NOMO-1 treated with DMSO at 0.1 percent for 48 hours (cell line): ENCODE measurements around the gene ELF1.
A peak's percentile ranks its signal among the peaks of the same experiment; 100 is the strongest.

ENCODE experiments used
- DNase-seq: peaks from one replicate; lab custom pipeline; 2025; ENCODE audit not compliant: unreplicated experiment; lab: John Stamatoyannopoulos, UW

The ELF1 gene

DNA sequence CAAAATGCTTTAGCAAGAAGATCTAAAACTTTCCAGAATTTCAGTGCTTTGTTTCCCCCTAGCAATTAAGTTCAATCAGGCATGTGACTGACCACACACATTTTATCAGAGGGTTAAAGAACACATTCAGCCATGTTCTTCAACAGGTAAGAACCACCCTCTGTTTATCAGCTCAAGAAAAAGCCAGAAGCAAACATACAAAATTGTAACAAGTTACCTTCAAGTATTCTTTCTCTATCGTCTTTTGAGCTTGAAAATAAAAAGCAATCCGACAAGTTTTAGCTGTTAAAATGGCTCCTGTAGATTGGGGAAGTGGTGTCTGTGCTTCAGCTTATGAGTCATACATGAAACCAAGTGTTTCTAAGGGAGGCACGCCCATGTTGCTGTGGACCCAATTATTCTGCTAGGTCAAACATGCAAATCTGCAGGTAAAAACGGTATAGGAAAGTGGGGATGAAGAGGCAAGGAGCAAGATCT is at the start of gene ELF1:
Gene ELF1, minus strand, starts transcription at position 306 of the 477 bp plus-strand sequence. CDS start 37,262 bp downstream, outside the sequence.
- peak; percentile 93 for DNase-seq

DNA sequence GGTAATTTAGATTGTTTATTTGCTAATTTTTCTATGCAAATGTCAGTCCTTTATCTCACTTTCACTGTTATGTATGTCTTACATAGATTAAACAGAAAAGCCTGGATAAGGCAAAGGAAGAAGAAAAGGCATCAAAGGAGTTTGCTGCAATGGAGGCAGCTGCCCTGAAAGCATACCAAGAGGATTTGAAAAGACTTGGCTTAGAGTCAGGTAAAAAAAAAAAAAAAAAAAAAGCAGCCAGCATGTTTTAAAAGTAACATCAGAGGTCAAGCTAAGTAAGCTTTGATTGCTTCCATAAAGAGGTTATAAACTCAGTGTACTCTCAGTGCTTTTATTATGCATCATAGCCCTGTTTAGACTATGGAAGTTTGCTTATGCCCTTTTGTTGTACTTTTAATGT is 46.0 kb upstream of the ELF1 start:
- DNase-seq, result no peak

- DNase-seq, result no peak
These were observed 45.4 kb upstream of the ELF1 start for GRCh38 chr13:41064493-41064892.

GRCh38 chr13:41061914-41062837 is 43.1 kb upstream of the ELF1 start:
- DNase-seq, result peak; percentile 68

DNA sequence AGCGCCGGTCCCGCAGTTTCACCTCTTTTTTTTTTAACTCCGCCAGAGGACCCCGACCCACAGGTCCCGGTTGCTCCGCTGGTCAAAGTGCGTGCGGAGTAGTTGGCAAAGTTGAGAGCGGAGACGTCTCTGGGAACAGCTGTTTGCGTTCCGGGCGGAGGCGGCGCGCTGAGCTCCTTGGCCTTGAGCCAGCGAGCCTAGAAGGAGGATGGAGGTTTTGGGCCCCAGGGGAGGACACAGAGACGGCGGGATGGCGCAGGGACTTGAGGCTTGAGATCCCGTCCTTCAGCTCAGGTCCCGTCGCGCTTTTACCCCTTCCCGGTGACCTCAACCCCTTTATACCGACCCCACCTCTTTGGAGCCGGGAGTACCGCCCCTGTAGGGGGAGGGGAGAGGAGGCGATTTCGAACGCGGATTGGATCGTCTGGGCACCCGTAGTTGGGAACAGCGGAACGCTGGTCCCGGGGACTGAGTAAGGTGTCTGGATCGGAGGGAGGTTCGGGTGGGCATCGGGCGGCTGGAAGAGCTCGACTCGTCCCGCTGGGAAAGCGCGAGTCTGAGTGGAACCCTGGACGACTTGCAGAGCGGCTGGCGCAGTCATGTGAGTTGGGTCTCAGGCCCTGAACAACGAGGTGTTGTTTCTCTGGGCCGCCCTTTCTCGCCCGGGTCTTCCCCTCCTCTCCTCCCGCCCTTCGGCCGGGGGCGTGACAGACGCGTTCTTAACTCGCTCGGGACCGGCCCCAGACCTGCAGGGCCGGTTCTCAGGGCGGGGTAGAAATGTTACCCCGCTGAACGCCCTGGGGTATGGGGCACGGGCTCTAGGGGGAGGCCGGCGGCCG is 42.2 kb upstream of the ELF1 start, which contains the start of gene WBP4:
Gene WBP4, plus strand, starts transcription at position 435 of the 839 bp plus-strand sequence. Its CDS starts 165 bp downstream, at position 600.
- DNase-seq, result peak; percentile 94

GRCh38 chr13:41060724-41061074 is 41.6 kb upstream of the ELF1 start:
- DNase-seq, result peak; percentile 67

- peak; percentile 84 for DNase-seq
These were observed 41.1 kb upstream of the ELF1 start for GRCh38 chr13:41060082-41060723.

DNA sequence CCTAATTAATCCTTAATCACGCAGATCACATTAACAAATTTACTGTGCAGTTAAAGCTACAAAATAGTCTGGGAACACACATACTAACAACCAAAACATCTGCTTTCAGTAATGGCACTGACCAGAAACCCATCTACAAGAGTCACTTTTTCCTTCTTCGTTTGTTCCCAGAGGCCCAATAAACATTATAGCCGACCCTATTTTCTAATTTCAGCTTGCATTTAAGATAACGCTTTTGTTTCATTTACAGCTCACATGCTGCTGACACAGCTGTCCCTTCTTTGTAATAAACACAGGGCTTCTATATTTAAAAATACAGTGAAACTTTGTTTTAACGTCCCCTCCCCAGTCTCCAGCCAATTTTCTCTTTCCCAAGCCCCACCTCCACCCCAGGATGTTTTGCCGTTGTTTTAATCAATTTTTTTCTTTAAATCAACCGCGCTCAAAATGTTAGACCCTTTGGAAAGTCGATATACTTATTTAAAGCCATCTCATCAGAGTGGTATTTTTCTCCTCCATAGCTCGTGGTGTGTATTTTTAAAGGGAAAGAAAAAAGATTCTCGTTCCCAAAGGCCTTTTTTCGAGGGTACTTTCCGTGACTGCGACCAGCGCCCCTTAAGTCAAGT is 40.5 kb upstream of the ELF1 start:
- DNase-seq, result no peak

DNA sequence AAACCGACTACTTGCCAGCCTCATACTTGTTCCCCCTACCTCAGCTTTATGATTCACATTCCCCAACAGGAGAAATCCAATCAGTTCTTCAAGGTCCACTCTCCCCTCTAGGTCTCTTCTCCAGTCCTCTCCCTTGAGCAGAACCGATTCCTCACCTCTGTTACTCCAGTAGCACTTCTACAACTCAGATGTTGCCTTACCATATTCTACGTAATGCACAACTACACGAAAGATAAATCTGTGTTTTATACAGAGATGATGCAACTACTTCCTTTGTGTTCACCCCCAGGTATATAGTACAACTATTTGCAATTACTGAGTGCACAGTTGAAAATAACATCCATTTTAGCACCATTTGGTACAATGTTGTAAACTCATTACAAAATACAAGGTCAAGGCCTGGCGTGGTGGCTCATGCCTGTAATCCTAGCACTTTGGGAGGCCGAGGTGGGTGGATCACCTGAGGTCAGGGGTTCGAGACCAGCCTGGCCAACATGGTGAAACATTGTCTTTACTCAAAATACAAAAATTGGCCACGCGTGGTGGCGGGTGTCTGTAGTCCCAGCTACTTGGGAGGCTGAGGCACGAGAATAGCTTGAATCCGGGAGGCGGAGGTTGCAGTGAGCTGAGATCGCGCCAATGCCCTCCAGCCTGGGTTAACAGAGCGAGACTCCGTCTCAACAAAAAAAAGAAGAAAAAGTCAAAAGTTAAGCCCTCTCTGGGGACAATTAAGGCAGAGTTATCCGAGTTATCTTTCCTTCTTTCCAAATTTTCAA is 39.4 kb upstream of the ELF1 start:
- no peak for DNase-seq

- DNase-seq, result no peak
These were observed 38.0 kb upstream of the ELF1 start for GRCh38 chr13:41056826-41057711.

DNA sequence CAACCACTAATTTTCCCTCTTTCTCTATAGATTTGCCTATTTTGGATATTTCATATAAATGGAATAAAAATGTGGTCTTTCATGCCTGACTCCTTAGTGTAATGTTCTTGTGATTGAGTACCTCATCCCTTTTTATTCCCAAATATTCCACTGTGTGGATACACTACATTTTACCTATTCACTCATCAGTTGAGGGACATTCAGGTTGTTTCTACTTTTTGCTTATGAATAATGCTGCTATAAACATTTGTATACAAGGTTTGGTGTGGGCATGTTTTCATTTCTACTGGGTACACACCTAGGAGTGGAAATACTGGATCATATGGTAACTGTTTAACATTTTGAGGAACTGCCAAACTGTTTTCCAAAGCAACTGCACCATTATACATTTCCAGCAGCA is 37.1 kb upstream of the ELF1 start:
- no peak for DNase-seq

GRCh38 chr13:41054919-41055619 is 36.0 kb upstream of the ELF1 start:
- no peak for DNase-seq

DNA sequence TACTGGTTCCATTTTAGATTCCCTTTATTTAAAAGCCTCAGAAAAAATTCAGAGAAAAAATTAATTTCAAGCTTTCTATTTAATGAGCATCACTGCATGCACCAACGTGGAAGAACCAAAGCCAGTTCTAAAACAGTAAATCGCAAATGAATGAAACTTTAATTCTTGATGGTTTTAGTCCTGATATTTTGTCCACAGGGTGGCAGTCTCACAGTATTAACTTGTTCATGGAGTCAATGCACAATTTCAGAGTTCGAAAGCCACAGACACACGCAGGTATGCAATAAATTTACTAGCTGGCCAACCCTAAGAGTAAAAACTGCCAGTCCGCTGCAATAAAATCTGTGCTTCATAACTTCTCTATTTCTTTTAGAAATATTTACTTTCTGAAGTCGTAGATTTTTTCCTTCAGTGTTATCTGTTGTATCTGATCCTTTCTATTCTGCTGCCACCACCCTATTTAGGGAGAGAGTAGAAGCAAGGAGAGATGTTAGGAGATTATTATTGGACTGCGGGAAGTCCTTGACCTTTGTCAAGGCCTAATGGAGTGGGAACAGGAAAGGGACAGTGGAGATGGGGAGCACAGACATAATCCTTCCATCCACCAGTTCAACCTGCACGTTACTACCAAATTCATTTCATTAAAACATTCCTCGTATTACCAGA is 35.2 kb upstream of the ELF1 start:
- peak; percentile 67 for DNase-seq

DNA sequence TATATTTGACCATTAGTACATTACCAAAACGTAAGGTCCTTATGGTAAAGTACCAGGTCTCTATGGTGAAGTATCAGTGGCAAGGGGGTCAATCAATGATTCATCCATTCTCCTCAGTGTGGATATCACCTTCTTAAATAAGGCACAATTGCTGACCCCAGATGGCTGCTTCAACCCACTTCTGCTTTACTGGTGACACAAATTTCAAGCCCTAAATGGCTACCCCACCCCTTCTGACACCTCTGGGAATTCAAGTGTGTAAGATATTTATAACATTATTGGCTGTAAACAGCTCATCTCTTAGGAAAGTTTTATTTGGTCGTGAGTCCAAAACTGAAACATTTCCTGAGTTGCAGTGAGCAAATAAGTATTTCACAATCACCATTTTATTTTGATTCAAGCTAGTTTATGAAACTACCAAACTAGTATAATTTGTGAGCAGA is 34.3 kb upstream of the ELF1 start:
- DNase-seq, result peak; percentile 77

GRCh38 chr13:41052441-41052840 is 33.3 kb upstream of the ELF1 start:
- no peak for DNase-seq

DNA sequence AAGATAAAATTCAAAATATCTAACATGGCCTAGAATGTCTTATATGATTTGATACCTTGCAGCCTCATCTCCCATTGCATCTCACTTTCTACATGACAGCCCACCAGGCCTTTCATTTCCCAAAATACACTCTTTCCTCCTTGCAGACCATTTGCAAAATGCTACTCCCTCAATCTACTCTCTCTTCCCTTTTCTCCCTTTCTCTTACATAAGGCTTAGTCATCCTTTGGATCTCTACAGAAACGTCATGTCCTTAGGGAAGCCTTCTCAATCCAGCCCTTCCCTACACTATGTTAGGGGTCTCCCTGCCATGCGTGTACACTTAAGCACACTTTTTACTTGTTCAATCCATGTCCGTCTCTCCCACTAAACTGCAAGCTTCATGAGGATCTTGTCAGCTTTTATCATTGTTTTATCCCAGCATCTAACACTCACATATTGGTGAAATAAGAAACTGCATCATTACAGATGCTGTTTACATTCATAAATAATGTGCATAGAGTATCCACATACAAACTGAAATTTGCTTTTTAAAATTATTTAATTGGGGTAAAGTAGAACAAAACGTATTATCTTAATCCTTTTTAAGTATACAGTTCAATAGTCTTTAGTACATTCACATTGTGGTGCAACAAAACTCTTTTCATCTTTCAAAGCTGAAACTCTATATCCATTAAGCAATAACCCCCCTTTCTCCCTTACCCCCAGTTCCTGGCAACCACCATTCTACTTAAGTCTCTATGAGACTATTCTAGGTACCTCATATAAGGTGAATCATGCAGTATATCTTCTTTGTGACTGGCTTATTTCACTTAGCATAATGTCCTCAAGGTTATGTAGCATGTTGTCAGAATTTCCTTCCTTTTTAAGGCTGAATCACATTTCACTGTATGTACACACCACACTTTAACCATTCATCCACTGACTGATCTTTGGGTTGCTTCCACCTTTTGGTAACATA is 30.6 kb upstream of the ELF1 start:
- DNase-seq, result peak; percentile 81

- DNase-seq, result no peak
These were observed 29.5 kb upstream of the ELF1 start for GRCh38 chr13:41048640-41049039.
